Colonic mucosa (tissue), 4 donors: ENCODE data around the gene SPSB1. TPM values are rescaled to one million over a fixed set of nuclear protein-coding genes. Genes with fewer than 3 reads are reported as not detected.
"Not testable (repeated sequence)": the region's sequence is repeated elsewhere in the genome, so short reads cannot be mapped to it uniquely, and the experiment has no call there.

Source experiments
- DNase-seq: peaks from one replicate; pipeline ENCODE4 v3.0.0-alpha.2; 2020
- H3K27ac ChIP-seq: fragments of 200-600 bp; one replicate; pipeline ENCODE4 v1.8.0; 2021
- H3K27me3 ChIP-seq: fragments of 200-600 bp; one replicate; pipeline ENCODE4 v1.8.0; 2021
- H3K36me3 ChIP-seq: fragments of 200-600 bp; one replicate; pipeline ENCODE4 v1.8.0; 2021
- H3K4me1 ChIP-seq: fragments of 200-600 bp; one replicate; pipeline ENCODE4 v1.8.0; 2021; ENCODE audit warnings: mild to moderate bottlenecking
- H3K4me3 ChIP-seq: fragments of 200-600 bp; one replicate; pipeline ENCODE4 v1.8.0; 2021
- H3K9ac ChIP-seq, 2 donors: one replicate each; pipeline ENCODE4 v1.7.0; 2013; ENCODE audit warnings: control low read depth in 2 of 2, low read depth in 2 of 2, low read length in 2 of 2
- H3K9me3 ChIP-seq: fragments of 200-600 bp; one replicate; pipeline ENCODE4 v1.8.0; 2021
- intact Hi-C: fragments of 100-400 bp; cut with DNase I; formaldehyde crosslinking; loops from one replicate; pipeline ENCODE4 v1.14.1; 2022
- total RNA-seq, 2 donors: library from RNA; stranded (reverse); fragmentation: NEBNext Ultra II Directional in 1 of 2; extraction: Animal tissue kit (Norgen Biotek cat#: 25700) in 1 of 2; gene quantifications; one replicate each; pipeline ENCODE4 v1.2.1, GENCODE V29; 2021
- TF ChIP-seq, protein P1 (sequence below): fragments of 200-600 bp; IDR thresholded peaks from one replicate; pipeline ENCODE4 v1.8.0; 2022; ENCODE audit warnings: antibody characterized with exemption, mild to moderate bottlenecking
- donor health status: healthy.
- donor health status: DM: no; HTN: no; CAD: no.
- donor health status: DM: no; HTN: no; CAD: no.

The SPSB1 gene
- total RNA-seq, 2 donors from 2014 or later: 14.9 to 28.7 TPM

GRCh38 chr1:9294910-9295636 lies 2.4 kb downstream of the SPSB1 start:
- peaks cover under 1% of the 10 kb centered on the region for H3K4me1 ChIP-seq
- TF ChIP-seq, protein P1, sequence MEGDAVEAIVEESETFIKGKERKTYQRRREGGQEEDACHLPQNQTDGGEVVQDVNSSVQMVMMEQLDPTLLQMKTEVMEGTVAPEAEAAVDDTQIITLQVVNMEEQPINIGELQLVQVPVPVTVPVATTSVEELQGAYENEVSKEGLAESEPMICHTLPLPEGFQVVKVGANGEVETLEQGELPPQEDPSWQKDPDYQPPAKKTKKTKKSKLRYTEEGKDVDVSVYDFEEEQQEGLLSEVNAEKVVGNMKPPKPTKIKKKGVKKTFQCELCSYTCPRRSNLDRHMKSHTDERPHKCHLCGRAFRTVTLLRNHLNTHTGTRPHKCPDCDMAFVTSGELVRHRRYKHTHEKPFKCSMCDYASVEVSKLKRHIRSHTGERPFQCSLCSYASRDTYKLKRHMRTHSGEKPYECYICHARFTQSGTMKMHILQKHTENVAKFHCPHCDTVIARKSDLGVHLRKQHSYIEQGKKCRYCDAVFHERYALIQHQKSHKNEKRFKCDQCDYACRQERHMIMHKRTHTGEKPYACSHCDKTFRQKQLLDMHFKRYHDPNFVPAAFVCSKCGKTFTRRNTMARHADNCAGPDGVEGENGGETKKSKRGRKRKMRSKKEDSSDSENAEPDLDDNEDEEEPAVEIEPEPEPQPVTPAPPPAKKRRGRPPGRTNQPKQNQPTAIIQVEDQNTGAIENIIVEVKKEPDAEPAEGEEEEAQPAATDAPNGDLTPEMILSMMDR: no peak
- H3K9ac ChIP-seq: peak overlapping the region; percentile 62 to 95
- no peaks in the 10 kb centered on the region for H3K36me3 ChIP-seq
- peak overlapping the region; percentile 61 for H3K27ac ChIP-seq
- H3K27me3 ChIP-seq: no peaks in the 10 kb centered on the region
- peak; percentile 51 for DNase-seq
- intact Hi-C loops: no loop called here
- H3K4me3 ChIP-seq: peak overlapping the region; percentile 81
- H3K9me3 ChIP-seq: no peaks in the 10 kb centered on the region

DNA sequence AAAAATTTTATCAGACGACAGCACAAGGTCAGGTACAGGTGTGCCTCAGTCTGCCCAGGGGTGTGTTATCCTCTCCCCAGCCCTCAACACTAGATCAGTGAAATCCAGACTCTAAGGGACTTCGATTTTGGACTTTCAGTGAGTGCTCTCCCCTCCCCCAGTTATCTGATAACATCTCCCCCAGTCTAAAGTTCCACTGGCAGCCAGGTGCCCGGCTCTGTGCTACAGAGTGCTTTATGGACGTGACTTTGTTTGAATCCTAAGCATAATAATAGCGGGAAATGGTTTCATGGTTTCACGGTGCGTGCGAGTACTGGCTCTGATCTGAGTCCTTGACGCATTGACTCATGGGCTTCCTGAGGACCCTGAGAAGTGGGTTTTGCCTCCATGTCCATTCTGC lies 3.2 kb downstream of the SPSB1 start:
- Histone ChIP-seq H3K9ac (no peak overlapping the region), H3K27ac (no peak overlapping the region), H3K4me1 (peaks cover 8% of the 10 kb centered on the region), H3K27me3 (no peaks in the 10 kb centered on the region), H3K4me3 (no peak overlapping the region), H3K9me3 (no peaks in the 10 kb centered on the region), H3K36me3 (no peaks in the 10 kb centered on the region)
- no peak for DNase-seq
- TF ChIP-seq, protein P1: no peak
- intact Hi-C loops: no loop called here

GRCh38 chr1:9296850-9297249 lies 4.2 kb downstream of the SPSB1 start:
- no peak overlapping the region for H3K27ac ChIP-seq
- TF ChIP-seq, protein P1: no peak
- intact Hi-C loops: no loop called here
- H3K9ac ChIP-seq: no peak overlapping the region
- no peaks in the 10 kb centered on the region for H3K27me3 ChIP-seq
- no peaks in the 10 kb centered on the region for H3K9me3 ChIP-seq
- H3K4me1 ChIP-seq: peaks cover 8% of the 10 kb centered on the region
- DNase-seq: no peak
- no peak overlapping the region for H3K4me3 ChIP-seq
- H3K36me3 ChIP-seq: no peaks in the 10 kb centered on the region

DNA sequence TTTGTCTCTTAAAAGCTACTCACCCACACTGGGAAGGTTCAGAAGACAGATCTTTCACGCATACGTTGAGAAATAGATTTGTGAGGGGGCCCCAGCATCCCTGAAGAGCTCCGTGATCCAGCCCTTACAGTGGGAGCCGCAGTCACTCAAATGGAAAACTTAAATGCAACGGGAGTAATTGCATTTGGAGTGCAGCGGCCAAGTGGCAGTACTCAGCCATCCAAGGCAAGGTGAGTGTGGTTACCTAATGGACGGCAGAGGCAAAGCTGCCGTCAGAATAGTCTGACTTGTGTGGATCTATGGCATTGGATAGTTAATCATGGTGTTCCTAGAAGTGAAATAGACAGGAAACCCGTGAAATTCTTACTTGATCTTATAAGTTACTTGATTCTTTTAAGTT lies 5.1 kb downstream of the SPSB1 start:
- H3K9me3 ChIP-seq: no peaks in the 10 kb centered on the region
- H3K27ac ChIP-seq: no peak overlapping the region
- H3K9ac ChIP-seq: no peak overlapping the region
- no peak overlapping the region for H3K4me3 ChIP-seq
- intact Hi-C loops: no loop called here
- TF ChIP-seq, protein P1: no peak
- H3K36me3 ChIP-seq: no peaks in the 10 kb centered on the region
- no peaks in the 10 kb centered on the region for H3K27me3 ChIP-seq
- DNase-seq: no peak
- H3K4me1 ChIP-seq: peaks cover 15% of the 10 kb centered on the region

DNA sequence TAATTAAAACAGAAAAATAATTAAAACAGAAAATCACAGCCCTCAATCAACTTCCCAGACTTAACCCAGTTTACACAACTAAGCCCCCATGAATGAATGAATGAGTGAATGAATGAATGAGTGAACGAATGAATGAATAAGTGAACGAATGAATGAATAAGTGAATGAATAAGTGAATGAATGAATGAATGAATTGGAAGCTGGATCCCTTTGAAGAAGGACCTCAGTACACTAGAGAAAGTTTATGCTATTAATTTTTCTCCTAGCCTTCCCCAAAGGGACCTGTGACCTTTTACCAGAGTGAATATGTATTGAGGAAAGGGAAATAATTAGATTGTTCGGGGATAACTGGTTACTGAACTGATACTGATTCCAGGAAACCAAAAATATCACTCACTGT lies 5.6 kb downstream of the SPSB1 start:
- peaks cover 20% of the 10 kb centered on the region for H3K4me1 ChIP-seq
- H3K27ac ChIP-seq: no peak overlapping the region
- no peak for DNase-seq
- no peaks in the 10 kb centered on the region for H3K27me3 ChIP-seq
- no peak overlapping the region for H3K9ac ChIP-seq
- H3K4me3 ChIP-seq: no peak overlapping the region
- TF ChIP-seq, protein P1: no peak
- H3K9me3 ChIP-seq: no peaks in the 10 kb centered on the region
- no peaks in the 10 kb centered on the region for H3K36me3 ChIP-seq
- intact Hi-C loops: no loop called here

- peak overlapping the region in 1 of 2 donors; percentile 52 for H3K9ac ChIP-seq
- H3K27me3 ChIP-seq, intact Hi-C loops, H3K9me3 ChIP-seq, H3K36me3 ChIP-seq, H3K4me3 ChIP-seq: not testable (repeated sequence)
- peak; percentile 70 for DNase-seq
- peaks cover 20% of the 10 kb centered on the region for H3K4me1 ChIP-seq
- peak overlapping the region; percentile 46 for H3K27ac ChIP-seq
These were observed 7.2 kb downstream of the SPSB1 start for GRCh38 chr1:9299571-9300541.
